Measurements from ENCODE around the gene KCNIP3. TPM values are rescaled to one million over a fixed set of nuclear protein-coding genes. Genes with fewer than 3 reads are reported as not detected.

Gene KCNIP3
- total RNA-seq, 1 donor from 2014 or later: not detected

- Mint-ChIP-seq H3K36me3 (ENCODE audit: low read depth) (no peaks in the 10 kb centered on the region), H3K27me3 (peaks cover 32% of the 10 kb centered on the region), H3K4me3 (no peak overlapping the region), H3K27ac (no peak overlapping the region), H3K9me3 (no peaks in the 10 kb centered on the region), H3K4me1 (peaks cover 9% of the 10 kb centered on the region)
- no peak for DNase-seq
- ATAC-seq (ENCODE audit: low read depth): no peak
- POLR2A ChIA-PET: no interaction called here
- intact Hi-C loops (cut with micrococcal nuclease): no loop called here
- CTCF ChIA-PET: no interaction called here
- no peak for TF ChIP-seq CTCF (IDR thresholded peaks at IDR 0.05)
Measured at GRCh38 chr2:95342556-95343320, 45.6 kb downstream of the KCNIP3 start.

DNA sequence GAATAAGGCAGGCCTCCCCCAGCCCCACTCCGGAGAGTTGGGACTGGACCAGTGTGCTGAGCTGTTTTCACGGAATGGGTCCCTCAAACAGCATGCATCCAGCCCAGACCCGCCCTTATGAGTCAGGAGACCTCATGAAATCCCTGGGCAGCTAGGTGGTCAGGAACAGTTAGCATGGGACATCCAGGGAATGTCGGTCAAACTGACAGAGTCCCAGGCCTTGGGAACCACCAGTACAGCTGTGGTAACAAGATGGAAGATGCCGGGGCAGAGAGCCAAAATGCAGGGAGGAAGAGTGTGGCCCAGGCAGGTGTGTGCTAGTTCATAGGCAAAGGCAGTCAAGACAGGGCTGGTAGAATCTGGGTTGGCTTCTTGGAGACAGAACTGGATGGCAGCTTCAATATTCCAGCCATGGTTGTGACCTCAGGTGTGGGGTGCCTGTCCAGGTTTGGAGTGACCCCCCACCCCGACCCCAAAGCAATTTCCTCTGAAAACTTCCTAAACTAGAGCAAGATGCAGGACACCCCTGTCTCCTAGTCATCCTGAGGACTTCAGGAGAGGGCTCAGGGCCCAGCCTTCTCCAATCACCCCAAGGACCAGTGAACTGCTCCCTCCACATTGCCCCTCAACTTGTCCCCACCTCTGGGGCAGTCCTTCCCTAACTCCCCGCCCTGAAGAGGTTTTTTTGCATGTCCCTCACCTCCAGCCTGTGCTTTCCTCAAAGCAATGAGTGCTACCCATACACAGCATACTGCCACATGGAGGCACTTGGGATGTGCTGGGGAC is 46.5 kb downstream of the KCNIP3 start:
- no peak for TF ChIP-seq CTCF (IDR thresholded peaks at IDR 0.05)
- POLR2A ChIA-PET: no interaction called here
- Mint-ChIP-seq H3K4me1 (peaks cover 9% of the 10 kb centered on the region), H3K9me3 (no peaks in the 10 kb centered on the region), H3K36me3 (ENCODE audit: low read depth) (no peaks in the 10 kb centered on the region), H3K4me3 (no peak overlapping the region), H3K27ac (no peak overlapping the region), H3K27me3 (peaks cover 39% of the 10 kb centered on the region)
- CTCF ChIA-PET: no interaction called here
- ATAC-seq (ENCODE audit: low read depth) (no peak), DNase-seq (no peak)
- intact Hi-C loops (cut with micrococcal nuclease): no loop called here

DNA sequence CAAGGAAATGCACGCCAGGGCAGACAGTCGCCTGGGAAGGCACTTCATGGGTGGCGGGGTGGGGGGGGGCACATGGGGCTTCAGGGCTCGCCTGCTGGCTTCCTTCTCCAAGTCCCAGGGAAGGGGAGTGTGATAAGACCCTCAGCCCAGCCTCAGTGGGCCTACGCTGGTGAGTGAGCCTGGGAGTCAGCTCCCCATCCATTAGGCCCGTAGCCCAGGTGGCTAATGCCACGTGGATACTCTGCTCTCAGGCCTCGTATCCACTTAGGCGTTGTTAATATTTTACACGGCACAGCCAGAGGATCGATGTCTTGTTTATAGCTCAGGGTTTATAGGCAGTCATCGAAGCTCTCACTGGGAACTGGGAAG is 47.1 kb downstream of the KCNIP3 start:
- ChIA-PET POLR2A (no interaction called here), CTCF (no interaction called here)
- ATAC-seq (ENCODE audit: low read depth) (no peak), DNase-seq (no peak)
- H3K36me3 Mint-ChIP-seq (ENCODE audit: low read depth): no peaks in the 10 kb centered on the region
- peaks cover 40% of the 10 kb centered on the region for H3K27me3 Mint-ChIP-seq
- no peak overlapping the region for H3K4me3 Mint-ChIP-seq
- H3K9me3 Mint-ChIP-seq: no peaks in the 10 kb centered on the region
- intact Hi-C loops (cut with micrococcal nuclease): no loop called here
- H3K4me1 Mint-ChIP-seq: peaks cover 9% of the 10 kb centered on the region
- no peak for TF ChIP-seq CTCF (IDR thresholded peaks at IDR 0.05)
- no peak overlapping the region for H3K27ac Mint-ChIP-seq

DNA sequence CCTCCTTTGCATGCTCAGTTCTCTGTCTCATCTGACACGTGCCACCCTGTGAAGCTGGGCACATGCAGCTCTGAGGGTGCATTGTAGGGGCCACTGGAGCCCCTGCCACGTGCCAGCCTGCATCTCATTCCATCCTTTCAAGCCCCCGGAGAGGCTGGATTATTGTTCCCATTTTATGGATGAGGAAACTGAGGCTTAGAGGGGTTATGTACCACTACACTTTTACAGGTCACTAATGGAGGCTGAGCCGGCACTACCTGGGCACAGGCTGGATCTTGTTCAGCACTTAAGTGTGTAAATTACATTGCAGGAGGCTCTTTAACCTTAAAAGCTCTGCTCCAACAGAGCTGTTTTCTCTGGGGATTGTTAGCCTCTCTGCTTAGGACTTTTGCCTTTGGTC is 47.5 kb downstream of the KCNIP3 start:
- intact Hi-C loops (cut with micrococcal nuclease): loop anchor here (1.0 to 5.0 kb wide), 2 partner anchors 58 to 385 kb away; partner anchors contain the start of gene FAHD2A
- no peaks in the 10 kb centered on the region for H3K9me3 Mint-ChIP-seq
- peak overlapping the region; percentile 15 for H3K4me3 Mint-ChIP-seq
- TF ChIP-seq CTCF (IDR thresholded peaks at IDR 0.05): no peak
- H3K36me3 Mint-ChIP-seq (ENCODE audit: low read depth): no peaks in the 10 kb centered on the region
- ChIA-PET POLR2A (no interaction called here), CTCF (interaction anchor here (0.9 to 1.3 kb wide), 4 partner anchors 8 to 223 kb away, joined by 3 to 4 read pairs (median 4); partner anchors contain the start of gene MRPS5)
- DNase-seq (no peak), ATAC-seq (ENCODE audit: low read depth) (no peak)
- peaks cover 9% of the 10 kb centered on the region for H3K4me1 Mint-ChIP-seq
- peaks cover 40% of the 10 kb centered on the region for H3K27me3 Mint-ChIP-seq
- no peak overlapping the region for H3K27ac Mint-ChIP-seq

GRCh38 chr2:95345081-95345562 is 48.0 kb downstream of the KCNIP3 start:
- intact Hi-C loops (cut with micrococcal nuclease): loop anchor here (1.0 to 5.0 kb wide), 2 partner anchors 57 to 384 kb away; partner anchors contain the start of gene FAHD2A
- ATAC-seq (ENCODE audit: low read depth): no peak
- CTCF ChIA-PET: interaction anchor here (0.9 to 1.3 kb wide), 4 partner anchors 8 to 223 kb away, joined by 3 to 4 read pairs (median 4); partner anchors contain the start of gene MRPS5
- Mint-ChIP-seq H3K27ac (no peak overlapping the region), H3K4me1 (peaks cover 9% of the 10 kb centered on the region), H3K4me3 (peak overlapping the region; percentile 81), H3K9me3 (no peaks in the 10 kb centered on the region), H3K27me3 (peaks cover 39% of the 10 kb centered on the region), H3K36me3 (ENCODE audit: low read depth) (no peaks in the 10 kb centered on the region)
- POLR2A ChIA-PET: no interaction called here
- TF ChIP-seq CTCF (IDR thresholded peaks at IDR 0.05): no peak
- no peak for DNase-seq
